Right atrium auricular region (tissue), 2 donors: ENCODE measurements around the gene PPP3R1. TPM values are rescaled to one million over a fixed set of nuclear protein-coding genes. Genes with fewer than 3 reads are reported as not detected.
A peak's percentile ranks its signal among the peaks of the same experiment; 100 is the strongest.

Source experiments
- DNase-seq: peaks from one replicate; pipeline ENCODE4 v3.0.0-alpha.2; 2019; ENCODE audit warnings: low spot score
- H3K27ac ChIP-seq, 2 donors: fragments of 200-600 bp; sonication (generic); 1 replicate in 1 of 2; 2 replicates in 1 of 2; pipeline ENCODE4 v1.5.1; 2016 to 2019
- H3K27me3 ChIP-seq, 2 donors: fragments of 200-600 bp; sonication (generic); one replicate each; pipeline versions ENCODE4 v1.5.1 to v1.6.0; 2017 to 2019
- H3K36me3 ChIP-seq: fragments of 200-600 bp; sonication (generic); one replicate; pipeline ENCODE4 v1.5.1; 2016
- H3K4me1 ChIP-seq, 2 donors: fragments of 200-600 bp; sonication (generic); one replicate each; pipeline versions ENCODE4 v1.5.1 to v1.6.0; 2017 to 2019
- H3K4me3 ChIP-seq, 2 donors: fragments of 200-600 bp; sonication (generic); 1 replicate in 1 of 2; 2 replicates in 1 of 2; pipeline ENCODE4 v1.5.1; 2017 to 2019; ENCODE audit warnings: mild to moderate bottlenecking in 1 of 2, moderate library complexity in 1 of 2
- H3K9me3 ChIP-seq, 2 donors: fragments of 200-600 bp; sonication (generic); one replicate each; pipeline ENCODE4 v1.5.1; 2019
- total RNA-seq, 2 donors: library from RNA; depleted of rRNA; stranded (reverse); fragments of >200 nt; gene quantifications; one replicate each; pipeline ENCODE4 v1.1.0, GENCODE V29; 2016
- TF ChIP-seq, protein P1 (sequence below), 2 donors: fragments of 200-600 bp; sonication (generic); IDR thresholded peaks; one replicate each; pipeline ENCODE4 v1.5.1; 2019; ENCODE audit warnings: antibody characterized with exemption in 2 of 2

Gene PPP3R1
- total RNA-seq, 2 donors from 2014 or later = 16.7 to 18.4 TPM

DNA sequence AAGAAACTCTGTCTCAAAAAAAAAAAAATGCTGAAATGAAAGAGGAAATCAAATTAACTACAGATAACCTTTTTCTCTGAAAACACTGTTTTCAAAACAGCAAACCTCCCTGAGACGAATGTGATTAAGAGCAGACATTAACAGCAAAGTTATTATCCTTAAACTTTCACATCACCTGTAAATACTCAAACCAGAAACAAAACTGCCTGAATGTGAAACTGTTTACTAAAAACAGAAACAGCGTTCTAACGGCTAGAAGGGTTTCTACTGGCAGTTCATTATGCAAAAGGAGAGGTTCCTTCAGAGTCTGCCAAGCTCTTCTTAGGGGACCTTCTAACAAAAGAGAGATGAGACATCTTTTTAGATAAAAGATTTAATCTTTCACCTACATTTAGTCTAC, 48.7 kb downstream of the PPP3R1 start:
- Histone ChIP-seq H3K27ac (no peak overlapping the region), H3K9me3 (no peaks in the 10 kb centered on the region), H3K4me3 (no peak overlapping the region), H3K36me3 (no peaks in the 10 kb centered on the region), H3K4me1 (peaks cover 0 to 8% of the 10 kb centered on the region in 2 donors), H3K27me3 (no peaks in the 10 kb centered on the region)
- no peak for DNase-seq
- TF ChIP-seq, protein P1, sequence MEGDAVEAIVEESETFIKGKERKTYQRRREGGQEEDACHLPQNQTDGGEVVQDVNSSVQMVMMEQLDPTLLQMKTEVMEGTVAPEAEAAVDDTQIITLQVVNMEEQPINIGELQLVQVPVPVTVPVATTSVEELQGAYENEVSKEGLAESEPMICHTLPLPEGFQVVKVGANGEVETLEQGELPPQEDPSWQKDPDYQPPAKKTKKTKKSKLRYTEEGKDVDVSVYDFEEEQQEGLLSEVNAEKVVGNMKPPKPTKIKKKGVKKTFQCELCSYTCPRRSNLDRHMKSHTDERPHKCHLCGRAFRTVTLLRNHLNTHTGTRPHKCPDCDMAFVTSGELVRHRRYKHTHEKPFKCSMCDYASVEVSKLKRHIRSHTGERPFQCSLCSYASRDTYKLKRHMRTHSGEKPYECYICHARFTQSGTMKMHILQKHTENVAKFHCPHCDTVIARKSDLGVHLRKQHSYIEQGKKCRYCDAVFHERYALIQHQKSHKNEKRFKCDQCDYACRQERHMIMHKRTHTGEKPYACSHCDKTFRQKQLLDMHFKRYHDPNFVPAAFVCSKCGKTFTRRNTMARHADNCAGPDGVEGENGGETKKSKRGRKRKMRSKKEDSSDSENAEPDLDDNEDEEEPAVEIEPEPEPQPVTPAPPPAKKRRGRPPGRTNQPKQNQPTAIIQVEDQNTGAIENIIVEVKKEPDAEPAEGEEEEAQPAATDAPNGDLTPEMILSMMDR (IDR thresholded peaks at IDR 0.05) = no peak

DNA sequence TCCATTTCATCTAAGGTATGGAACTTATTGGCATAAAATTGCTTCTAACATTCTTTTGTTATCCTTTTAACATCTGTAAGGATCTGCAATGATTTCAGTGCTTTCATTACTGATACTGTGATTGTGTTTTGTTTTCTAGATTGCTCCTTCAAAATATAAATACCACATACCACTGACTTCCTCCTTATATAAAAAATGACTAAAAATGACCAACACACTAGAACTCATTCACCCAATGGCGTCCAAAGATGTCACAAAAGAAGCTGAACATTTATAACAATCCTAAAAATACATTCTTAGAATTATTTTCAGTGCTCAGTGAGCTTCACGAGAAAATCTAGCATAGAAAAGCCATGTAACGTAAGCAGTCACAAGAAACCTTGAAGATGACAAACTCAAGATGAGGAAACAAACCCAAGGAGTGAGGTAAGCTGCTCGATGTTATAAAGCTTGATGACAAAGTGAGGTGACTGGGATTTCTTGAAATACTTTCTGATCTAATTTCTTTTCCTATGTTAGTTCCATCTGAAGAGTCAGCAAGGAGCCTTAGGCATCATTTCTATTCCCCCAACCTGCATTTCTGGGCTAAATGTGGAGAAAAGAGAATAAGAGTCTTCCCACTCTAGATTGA, 52.1 kb downstream of the PPP3R1 start:
- Histone ChIP-seq H3K4me1 (peaks cover 0 to 19% of the 10 kb centered on the region in 2 donors), H3K4me3 (no peak overlapping the region), H3K27ac (no peak overlapping the region), H3K36me3 (no peaks in the 10 kb centered on the region), H3K9me3 (no peaks in the 10 kb centered on the region), H3K27me3 (no peaks in the 10 kb centered on the region)
- DNase-seq = no peak
- TF ChIP-seq, protein P1 (IDR thresholded peaks at IDR 0.05) = no peak

DNA sequence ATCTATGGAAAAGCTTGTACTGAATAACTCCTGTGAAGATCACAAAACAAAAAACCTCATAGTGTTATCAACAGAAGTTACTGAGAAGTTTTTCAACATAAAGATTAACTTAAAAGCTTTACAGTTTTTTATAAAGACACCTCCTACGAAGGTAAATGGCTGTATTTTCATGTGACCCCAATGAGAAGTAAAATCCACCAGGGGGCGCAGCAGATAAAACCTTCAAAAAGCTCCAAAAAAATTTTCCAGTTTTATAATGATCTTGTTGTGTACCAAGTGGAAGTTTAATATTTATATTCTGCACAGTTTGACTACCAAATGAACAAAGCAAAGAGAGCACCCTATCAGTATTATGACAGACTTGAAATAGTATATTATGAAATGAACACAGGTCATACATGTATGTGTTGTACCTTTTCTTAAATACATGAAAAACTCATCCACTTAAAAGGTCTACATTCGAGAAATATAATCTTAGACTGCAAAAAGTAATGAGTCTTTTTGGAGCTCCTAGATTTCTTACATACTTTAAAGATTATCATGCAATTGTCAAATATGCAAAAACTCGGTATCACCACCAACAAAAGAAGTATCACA, 56.1 kb downstream of the PPP3R1 start:
- Histone ChIP-seq H3K27me3 (no peaks in the 10 kb centered on the region), H3K4me3 (no peak overlapping the region), H3K36me3 (no peaks in the 10 kb centered on the region), H3K27ac (no peak overlapping the region), H3K4me1 (peaks cover 0 to 22% of the 10 kb centered on the region in 2 donors), H3K9me3 (no peaks in the 10 kb centered on the region)
- no peak for DNase-seq
- TF ChIP-seq, protein P1 (IDR thresholded peaks at IDR 0.05) = peak; percentile 56 to 86

DNA sequence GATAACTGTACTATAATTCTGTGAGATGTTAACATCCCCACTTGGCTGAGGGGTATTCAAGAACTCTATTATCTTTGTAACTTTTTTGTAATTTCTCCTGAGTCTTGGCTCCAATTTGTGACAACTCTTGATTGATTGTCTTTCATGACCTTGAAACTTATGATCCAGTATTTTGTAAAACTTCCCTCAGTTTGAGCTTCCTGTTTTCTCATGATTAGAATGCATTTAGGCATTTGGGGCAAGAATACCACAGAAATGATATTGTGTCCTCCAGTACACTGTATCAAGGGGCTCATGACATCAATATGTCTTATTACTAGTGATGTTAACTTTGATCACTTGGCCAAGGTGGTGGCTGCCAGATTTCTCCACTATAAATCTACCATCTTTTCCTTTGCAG, 57.2 kb downstream of the PPP3R1 start:
- H3K9me3 ChIP-seq = no peaks in the 10 kb centered on the region
- H3K27me3 ChIP-seq = no peaks in the 10 kb centered on the region
- TF ChIP-seq, protein P1 (IDR thresholded peaks at IDR 0.05) = no peak
- no peak overlapping the region for H3K4me3 ChIP-seq
- peaks cover 0 to 22% of the 10 kb centered on the region in 2 donors for H3K4me1 ChIP-seq
- H3K36me3 ChIP-seq = no peaks in the 10 kb centered on the region
- no peak overlapping the region for H3K27ac ChIP-seq
- DNase-seq = no peak

DNA sequence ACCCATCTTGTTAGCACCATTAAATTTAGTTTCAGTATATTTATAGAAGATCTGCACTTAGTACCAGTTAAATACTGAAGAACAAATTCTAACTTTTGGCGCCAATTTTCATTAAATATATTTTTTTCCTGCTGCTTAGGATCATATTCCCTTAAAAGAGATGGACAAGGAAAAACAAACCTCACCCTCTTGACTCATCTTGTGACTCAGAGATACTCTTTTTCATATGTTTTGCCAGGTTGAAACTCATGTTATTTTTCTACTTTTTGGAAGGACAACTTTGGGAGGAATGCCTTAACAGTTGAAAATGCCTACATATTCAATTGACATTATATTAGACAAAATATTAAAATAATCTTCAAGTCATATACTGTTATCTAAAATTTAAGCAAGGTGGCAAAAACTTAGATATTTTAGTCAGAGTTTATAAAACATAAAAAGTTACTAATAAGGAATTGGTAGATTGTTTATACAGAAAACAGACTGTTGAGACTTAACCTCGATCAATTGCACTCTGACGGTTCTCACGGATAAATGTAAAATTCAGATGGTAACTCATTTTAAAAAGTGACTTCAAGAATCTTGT, 58.5 kb downstream of the PPP3R1 start:
- no peaks in the 10 kb centered on the region for H3K36me3 ChIP-seq
- no peak for DNase-seq
- H3K27me3 ChIP-seq = no peaks in the 10 kb centered on the region
- H3K4me1 ChIP-seq = peaks cover 0 to 22% of the 10 kb centered on the region in 2 donors
- no peak overlapping the region for H3K4me3 ChIP-seq
- no peaks in the 10 kb centered on the region for H3K9me3 ChIP-seq
- TF ChIP-seq, protein P1 (IDR thresholded peaks at IDR 0.05) = no peak
- H3K27ac ChIP-seq = peak overlapping the region in 1 of 2 donors; percentile 38
